CD8-positive, alpha-beta memory T cell (primary cell): ENCODE data around the gene HBS1L. TPM values are rescaled to one million over a fixed set of nuclear protein-coding genes. Genes with fewer than 3 reads are reported as not detected.
A peak's percentile ranks its signal among the peaks of the same experiment; 100 is the strongest.

Source experiments
- CTCF ChIA-PET: fragments of 350-600 bp; sonication (Branson Sonifier 250); formaldehyde crosslinking; loops from one replicate; lab custom pipeline; 2021; ENCODE audit warnings: antibody characterized with exemption; lab: Charles Lee
- POLR2A ChIA-PET: fragments of 350-600 bp; sonication (Branson Sonifier 250); formaldehyde crosslinking; loops from one replicate; lab custom pipeline; 2021; ENCODE audit warnings: antibody characterized with exemption; lab: Charles Lee
- DNase-seq, 5 donors: peaks; one replicate each; pipeline versions ENCODE4 v3.0.0 to v3.0.0-alpha.2; 2020 to 2022; ENCODE audit warnings: mixed read lengths in 1 of 5
- H3K27ac ChIP-seq: one replicate; pipeline ENCODE4 v1.7.0; 2013; ENCODE audit warnings: low read depth, mild to moderate bottlenecking, low read length, moderate library complexity
- H3K27me3 ChIP-seq: 2 replicates; pipeline ENCODE4 v1.7.0; 2013; ENCODE audit warnings: low read length, mild to moderate bottlenecking; ENCODE audit not compliant: insufficient read depth, poor library complexity, severe bottlenecking
- H3K36me3 ChIP-seq: 2 replicates; pipeline ENCODE4 v1.7.0; 2013; ENCODE audit warnings: mild to moderate bottlenecking, low read length, moderate library complexity; ENCODE audit not compliant: insufficient read depth
- H3K4me1 ChIP-seq: 2 replicates; pipeline ENCODE4 v1.7.0; 2013; ENCODE audit warnings: mild to moderate bottlenecking, low read length, moderate library complexity; ENCODE audit not compliant: insufficient read depth
- H3K4me3 ChIP-seq: 2 replicates; pipeline ENCODE4 v1.7.0; 2013; ENCODE audit warnings: mild to moderate bottlenecking, low read length
- H3K9me3 ChIP-seq: 2 replicates; pipeline ENCODE4 v1.7.0; 2013; ENCODE audit warnings: mild to moderate bottlenecking, low read length
- H3K27ac Mint-ChIP-seq, 8 donors: one replicate each; pipeline ENCODE4 v1.8.0; 2020 to 2021; ENCODE audit warnings: mixed read lengths in 8 of 8, mild to moderate bottlenecking in 6 of 8, inconsistent platforms in 3 of 8, moderate library complexity in 3 of 8
- H3K27me3 Mint-ChIP-seq, 2 donors: one replicate each; pipeline ENCODE4 v1.8.0; 2020 to 2021; ENCODE audit warnings: mixed read lengths in 2 of 2, mild to moderate bottlenecking in 1 of 2, moderate library complexity in 1 of 2
- H3K36me3 Mint-ChIP-seq, 3 donors: one replicate each; pipeline ENCODE4 v1.8.0; 2020 to 2021; ENCODE audit warnings: mixed read lengths in 3 of 3, inconsistent platforms in 1 of 3, mild to moderate bottlenecking in 1 of 3
- H3K4me1 Mint-ChIP-seq, 3 donors: one replicate each; pipeline ENCODE4 v1.8.0; 2020 to 2021; ENCODE audit warnings: mixed read lengths in 3 of 3, inconsistent platforms in 1 of 3, mild to moderate bottlenecking in 1 of 3
- H3K4me3 Mint-ChIP-seq, 7 donors: one replicate each; pipeline ENCODE4 v1.8.0; 2020 to 2021; ENCODE audit warnings: mixed read lengths in 7 of 7, mild to moderate bottlenecking in 6 of 7, moderate library complexity in 4 of 7, inconsistent platforms in 2 of 7
- H3K9me3 Mint-ChIP-seq, 5 donors: one replicate each; pipeline ENCODE4 v1.8.0; 2020 to 2022; ENCODE audit warnings: mixed read lengths in 5 of 5, mild to moderate bottlenecking in 3 of 5, moderate library complexity in 2 of 5, inconsistent platforms in 1 of 5
- polyA plus RNA-seq: library from polyadenylated mRNA; unstranded; fragments of 300-500 nt; fragmentation: Illumina TruSeq; gene quantifications from one replicate; pipeline ENCODE4 v1.2.3, GENCODE V29; 2021
- total RNA-seq, 2 experiments: library from RNA; stranded (reverse); gene quantifications; one replicate each; pipeline ENCODE4 v1.2.3, GENCODE V29; 2021

HBS1L gene
- total and polyA plus RNA-seq, 3 experiments from 2014 or later, result 45.6 to 147 (median 145) TPM

DNA sequence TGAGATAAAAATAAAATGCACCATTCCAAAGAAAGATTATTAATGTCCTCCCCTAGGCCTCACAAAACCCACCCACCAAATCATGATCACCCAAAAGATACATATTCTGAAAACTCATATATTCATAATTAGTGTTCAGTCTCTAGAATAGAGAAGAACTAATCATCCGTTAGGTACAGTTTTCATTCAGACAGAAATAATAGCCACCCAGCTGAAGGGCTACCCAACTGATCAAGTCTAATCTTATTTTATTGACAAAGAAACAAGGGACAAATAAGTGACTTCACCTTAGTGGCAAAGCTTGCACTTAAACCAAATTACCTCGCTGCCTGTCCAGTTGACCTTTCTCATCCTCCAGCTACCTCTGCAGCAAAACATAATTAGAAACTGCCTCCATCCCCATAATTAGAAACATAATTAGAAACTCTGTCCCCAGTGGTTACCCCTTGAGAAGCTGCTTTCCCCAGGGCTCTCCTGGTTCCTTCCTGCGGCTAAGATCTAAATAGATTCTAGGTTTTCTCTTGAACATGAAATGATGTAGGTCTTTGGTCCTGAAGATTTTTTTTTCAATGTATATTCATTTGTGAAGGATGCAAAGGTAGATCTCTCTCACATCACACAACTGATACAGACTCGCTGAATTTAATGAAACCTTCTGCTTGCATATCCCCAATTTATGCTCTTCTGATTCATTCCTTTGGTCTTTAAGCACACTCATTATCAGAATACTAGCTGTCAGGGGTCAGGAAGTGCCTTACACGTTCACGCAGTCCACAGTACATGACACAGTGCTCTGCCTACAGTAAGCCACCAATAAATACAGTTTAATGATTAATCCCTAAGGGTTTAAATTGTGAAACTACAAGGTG is 46.3 kb downstream of the HBS1L start:
- peak overlapping the region in 2 of 8 donors; percentile 24 to 43 for H3K27ac Mint-ChIP-seq
- peaks cover 0 to 15% (median 9%) of the 10 kb centered on the region in 3 donors for H3K36me3 Mint-ChIP-seq
- no peaks in the 10 kb centered on the region for H3K9me3 Mint-ChIP-seq
- H3K9me3 ChIP-seq, result no peaks in the 10 kb centered on the region
- H3K36me3 ChIP-seq, result peaks cover 4% of the 10 kb centered on the region
- no peaks in the 10 kb centered on the region for H3K27me3 ChIP-seq
- DNase-seq, result no peak
- H3K4me1 Mint-ChIP-seq, result peaks cover 17 to 31% (median 27%) of the 10 kb centered on the region in 3 donors
- ChIA-PET CTCF (interaction anchor here (1.0 kb wide), 1 partner anchor 10 kb away, joined by 4 read pairs; no protein-coding TSS in a partner anchor), POLR2A (no interaction called here)
- no peak overlapping the region for H3K4me3 Mint-ChIP-seq
- H3K27ac ChIP-seq, result no peak overlapping the region
- H3K4me3 ChIP-seq, result no peak overlapping the region
- no peaks in the 10 kb centered on the region for H3K27me3 Mint-ChIP-seq
- H3K4me1 ChIP-seq, result peaks cover 18% of the 10 kb centered on the region

DNA sequence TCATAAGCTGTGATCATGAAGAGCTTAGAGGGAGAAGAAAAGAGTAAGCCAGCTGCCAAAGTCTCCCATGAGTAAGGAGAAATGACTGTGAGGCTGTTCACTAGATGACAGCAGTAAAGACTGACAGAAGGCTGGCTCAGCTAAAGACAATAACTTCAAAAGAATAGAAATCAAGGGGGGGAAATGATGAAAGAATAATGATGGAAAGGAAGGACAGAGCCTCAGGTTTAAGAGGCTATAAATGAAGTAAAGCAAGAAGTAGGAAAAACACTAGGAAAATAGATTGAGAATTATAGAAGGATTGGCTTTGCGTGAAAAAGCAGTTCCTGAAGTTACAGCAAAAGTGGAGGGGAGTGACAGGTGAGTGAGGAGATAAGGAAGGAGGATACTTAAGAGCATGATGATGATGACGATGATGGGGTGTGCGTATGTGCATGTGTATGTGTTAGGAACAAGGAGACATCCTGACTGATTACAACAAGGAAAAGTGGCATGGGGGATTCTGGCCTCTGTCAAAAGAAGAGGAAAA is 48.2 kb downstream of the HBS1L start:
- CTCF ChIA-PET, result interaction anchor here (3.3 kb wide), 1 partner anchor 177 kb away, joined by 14 read pairs; no protein-coding TSS in a partner anchor
- Mint-ChIP-seq H3K4me1 (peaks cover 5 to 20% (median 16%) of the 10 kb centered on the region in 3 donors), H3K9me3 (no peaks in the 10 kb centered on the region), H3K4me3 (no peak overlapping the region), H3K27me3 (no peaks in the 10 kb centered on the region), H3K36me3 (peaks cover 0 to 16% (median 6%) of the 10 kb centered on the region in 3 donors), H3K27ac (no peak overlapping the region)
- no peak for DNase-seq
- Histone ChIP-seq H3K9me3 (no peaks in the 10 kb centered on the region), H3K4me1 (peaks cover 10% of the 10 kb centered on the region), H3K27ac (no peak overlapping the region), H3K27me3 (no peaks in the 10 kb centered on the region), H3K36me3 (peaks cover 4% of the 10 kb centered on the region), H3K4me3 (no peak overlapping the region)
- POLR2A ChIA-PET, result no interaction called here

DNA sequence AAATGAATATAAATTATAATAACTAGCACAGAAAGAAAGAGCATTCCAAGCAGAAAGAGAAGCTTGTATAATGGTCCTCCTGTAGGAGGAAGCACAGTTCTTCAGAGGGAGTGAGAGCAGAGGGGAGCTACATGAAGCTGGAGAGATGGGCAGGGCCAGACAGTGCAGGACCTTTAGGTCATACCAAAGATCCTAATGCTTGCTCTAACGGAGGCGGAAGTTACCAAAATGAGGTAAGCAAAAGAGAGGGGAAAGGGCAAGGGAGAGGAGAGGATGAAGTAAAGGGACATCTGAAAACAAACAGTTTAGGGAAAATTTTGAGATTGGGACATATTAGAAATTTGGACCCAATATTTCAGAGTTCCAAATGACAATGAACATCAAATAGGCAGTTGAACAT is 50.2 kb downstream of the HBS1L start:
- Mint-ChIP-seq H3K27ac (no peak overlapping the region), H3K9me3 (no peaks in the 10 kb centered on the region), H3K27me3 (no peaks in the 10 kb centered on the region), H3K36me3 (peaks cover 0 to 14% (median 7%) of the 10 kb centered on the region in 3 donors), H3K4me3 (no peak overlapping the region), H3K4me1 (peaks cover 5 to 20% (median 16%) of the 10 kb centered on the region in 3 donors)
- ChIA-PET POLR2A (interaction anchor here (0.6 kb wide), 1 partner anchor 45 kb away, joined by 3 read pairs; no protein-coding TSS in a partner anchor), CTCF (interaction anchor here (1.1 to 3.3 kb wide), 2 partner anchors 37 to 179 kb away, joined by 3 to 14 read pairs; no protein-coding TSS in a partner anchor)
- no peak for DNase-seq
- H3K4me1 ChIP-seq, result peaks cover 10% of the 10 kb centered on the region
- no peak overlapping the region for H3K27ac ChIP-seq
- peaks cover 4% of the 10 kb centered on the region for H3K36me3 ChIP-seq
- H3K27me3 ChIP-seq, result no peaks in the 10 kb centered on the region
- H3K4me3 ChIP-seq, result no peak overlapping the region
- no peaks in the 10 kb centered on the region for H3K9me3 ChIP-seq

DNA sequence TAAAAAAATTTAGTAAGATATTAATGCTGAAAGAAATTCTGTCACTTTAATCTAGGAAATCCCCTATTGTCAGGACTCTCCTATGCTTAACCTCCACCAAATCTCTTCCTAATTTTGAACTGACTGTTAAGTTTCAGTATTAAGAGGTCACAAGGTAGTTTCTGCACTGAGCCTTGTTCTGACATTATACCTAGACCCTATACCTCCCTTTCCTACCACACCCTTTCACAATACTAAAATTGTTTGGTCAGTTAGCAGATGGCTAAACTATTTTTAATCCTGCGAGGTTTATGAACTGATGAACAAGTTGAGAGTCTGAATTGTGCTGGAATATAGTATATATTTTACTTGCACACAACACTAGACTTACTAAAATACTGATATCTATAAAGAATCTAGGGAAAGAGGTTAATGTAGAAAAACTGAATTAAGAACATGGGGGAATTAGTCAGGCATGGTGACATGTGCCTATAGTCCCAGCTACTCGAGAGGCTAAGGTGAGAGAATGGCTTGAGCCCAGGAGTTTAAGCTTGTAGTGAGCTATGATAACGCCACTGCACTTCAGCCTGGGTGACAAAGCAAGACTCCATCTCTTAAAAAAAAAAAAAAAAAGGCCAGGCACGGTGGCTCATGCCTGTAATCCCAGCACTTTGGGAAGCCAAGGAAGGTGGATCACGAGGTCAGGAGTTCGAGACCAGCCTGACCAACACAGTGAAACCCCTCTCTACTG is 51.5 kb downstream of the HBS1L start:
- H3K9me3 Mint-ChIP-seq, result no peaks in the 10 kb centered on the region
- Histone ChIP-seq H3K27ac (no peak overlapping the region), H3K4me3 (no peak overlapping the region), H3K27me3 (no peaks in the 10 kb centered on the region), H3K9me3 (no peaks in the 10 kb centered on the region), H3K4me1 (peaks cover 10% of the 10 kb centered on the region), H3K36me3 (peaks cover 4% of the 10 kb centered on the region)
- ChIA-PET CTCF (interaction anchor here (1.0 to 3.3 kb wide), 2 partner anchors 180 to 181 kb away, joined by 3 to 14 read pairs; no protein-coding TSS in a partner anchor), POLR2A (no interaction called here)
- no peak for DNase-seq
- H3K27me3 Mint-ChIP-seq, result no peaks in the 10 kb centered on the region
- peak overlapping the region in 1 of 8 donors; percentile 14 for H3K27ac Mint-ChIP-seq
- peaks cover 0 to 13% (median 9%) of the 10 kb centered on the region in 3 donors for H3K36me3 Mint-ChIP-seq
- no peak overlapping the region for H3K4me3 Mint-ChIP-seq
- H3K4me1 Mint-ChIP-seq, result peaks cover 8 to 14% (median 8%) of the 10 kb centered on the region in 3 donors

DNA sequence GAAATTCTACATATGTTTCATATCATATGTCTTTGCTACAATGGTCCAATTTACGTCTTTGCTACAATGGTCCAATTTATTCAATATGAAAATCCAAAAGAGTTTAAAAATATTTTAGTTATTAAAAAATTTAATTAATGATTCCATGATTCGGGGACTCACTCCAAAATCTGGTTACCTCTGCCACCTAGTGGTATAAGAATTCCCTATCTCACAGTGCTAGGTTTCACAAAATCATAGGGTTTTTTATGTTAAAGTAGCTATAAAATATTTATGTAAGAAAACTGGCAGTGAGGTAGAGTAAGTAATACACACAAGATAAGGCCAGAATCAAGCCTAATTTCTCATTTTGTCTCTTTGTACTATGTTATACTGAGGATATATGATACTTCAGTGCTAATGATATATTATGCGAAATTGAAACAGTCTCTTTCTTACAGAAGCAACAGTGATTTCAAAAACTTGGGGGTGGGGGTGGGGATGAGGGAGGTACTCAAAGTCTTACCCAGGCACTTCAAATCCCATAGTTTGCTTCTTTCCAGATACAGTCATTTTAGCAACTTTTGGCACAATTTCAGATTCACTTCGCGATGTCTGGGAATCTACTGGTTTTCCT is 52.3 kb downstream of the HBS1L start:
- CTCF ChIA-PET, result interaction anchor here (1.0 kb wide), 1 partner anchor 181 kb away, joined by 3 read pairs; no protein-coding TSS in a partner anchor
- H3K27me3 Mint-ChIP-seq, result no peaks in the 10 kb centered on the region

DNA sequence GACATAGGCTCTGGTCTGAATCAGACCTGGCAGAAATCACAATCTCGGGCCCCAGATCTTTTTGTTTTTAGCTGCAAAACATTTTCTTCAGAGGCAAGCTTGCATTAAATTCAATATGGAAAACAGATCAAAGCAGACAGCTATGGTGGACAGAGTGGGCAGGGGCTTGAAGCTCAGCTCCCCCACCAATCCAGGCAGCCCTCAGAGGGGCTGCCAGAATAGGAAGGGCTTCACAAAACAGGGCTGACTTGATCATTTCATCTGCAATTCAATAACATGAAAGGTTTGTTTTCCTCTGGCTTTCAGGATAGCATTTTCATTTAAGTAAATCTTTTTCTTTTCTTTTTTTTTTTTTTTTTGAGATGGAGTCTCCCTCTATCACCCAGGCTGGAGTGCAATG is 55.5 kb downstream of the HBS1L start:
- H3K36me3 ChIP-seq, result peaks cover 9% of the 10 kb centered on the region
- H3K9me3 Mint-ChIP-seq, result no peaks in the 10 kb centered on the region
- peaks cover 3 to 15% (median 10%) of the 10 kb centered on the region in 3 donors for H3K4me1 Mint-ChIP-seq
- peaks cover 0 to 47% (median 19%) of the 10 kb centered on the region in 3 donors for H3K36me3 Mint-ChIP-seq
- H3K4me1 ChIP-seq, result peaks cover 3% of the 10 kb centered on the region
- H3K9me3 ChIP-seq, result no peaks in the 10 kb centered on the region
- no peak overlapping the region for H3K4me3 Mint-ChIP-seq
- H3K27me3 ChIP-seq, result no peaks in the 10 kb centered on the region
- no peaks in the 10 kb centered on the region for H3K27me3 Mint-ChIP-seq
- H3K27ac ChIP-seq, result no peak overlapping the region
- H3K4me3 ChIP-seq, result no peak overlapping the region
- no peak overlapping the region for H3K27ac Mint-ChIP-seq
- DNase-seq, result no peak
- POLR2A ChIA-PET, result no interaction called here
- CTCF ChIA-PET, result no interaction called here

More for the DNA sequence above, 52.3 kb downstream of the HBS1L start:
- POLR2A ChIA-PET, result no interaction called here
- H3K9me3 ChIP-seq, result no peaks in the 10 kb centered on the region
- peak in 1 of 5 donors; percentile 16 for DNase-seq
- H3K4me1 Mint-ChIP-seq, result peaks cover 3 to 14% (median 10%) of the 10 kb centered on the region in 3 donors
- H3K27ac Mint-ChIP-seq, result no peak overlapping the region
- H3K4me1 ChIP-seq, result peaks cover 10% of the 10 kb centered on the region
- peaks cover 0 to 17% (median 9%) of the 10 kb centered on the region in 3 donors for H3K36me3 Mint-ChIP-seq
- H3K27me3 ChIP-seq, result no peaks in the 10 kb centered on the region
- no peak overlapping the region for H3K4me3 Mint-ChIP-seq
- H3K4me3 ChIP-seq, result no peak overlapping the region
- H3K27ac ChIP-seq, result no peak overlapping the region
- H3K9me3 Mint-ChIP-seq, result no peaks in the 10 kb centered on the region
- H3K36me3 ChIP-seq, result peaks cover 6% of the 10 kb centered on the region

DNA sequence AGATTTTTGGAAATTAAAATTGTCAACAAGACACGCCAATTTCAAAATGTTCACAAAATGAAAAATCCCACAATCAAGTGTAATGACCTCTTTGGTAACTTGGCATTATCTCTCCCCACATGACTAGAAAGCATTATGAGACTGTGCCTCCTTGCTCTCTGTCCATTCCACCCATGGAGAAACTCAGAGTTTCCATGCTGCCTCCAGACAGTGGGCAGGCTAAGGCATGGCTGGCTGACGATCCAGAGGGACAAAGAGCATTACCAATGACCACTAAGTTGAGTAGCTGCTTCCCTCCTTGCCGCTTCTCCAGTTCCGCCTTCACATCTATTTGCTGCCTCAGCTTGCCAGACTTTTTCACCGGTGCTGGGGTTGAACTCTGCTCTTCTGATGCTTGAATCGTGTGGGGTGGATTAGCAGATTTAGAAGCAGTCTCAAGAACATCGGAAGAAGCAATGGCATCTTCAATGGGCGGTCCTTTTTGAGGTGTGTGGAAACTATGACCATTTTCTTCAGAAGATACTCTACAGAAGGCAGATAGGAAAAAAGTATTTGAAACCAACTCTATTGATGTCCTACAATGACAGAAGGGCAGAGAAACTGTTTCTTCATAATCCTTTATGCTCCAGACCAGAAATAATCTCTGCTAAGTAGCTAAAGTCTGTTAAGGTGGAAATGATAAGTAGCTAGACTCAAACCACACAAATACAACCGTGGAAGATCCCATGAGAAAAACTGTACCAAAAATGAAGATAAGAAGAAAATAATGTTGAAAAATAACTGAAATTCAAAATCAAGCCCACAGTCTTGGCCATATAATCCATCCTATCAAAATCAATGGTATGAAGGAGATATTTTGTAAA is 57.3 kb downstream of the HBS1L start:
- DNase-seq, result no peak
- Histone ChIP-seq H3K4me1 (peaks cover under 1% of the 10 kb centered on the region), H3K27ac (no peak overlapping the region), H3K36me3 (peaks cover 9% of the 10 kb centered on the region), H3K9me3 (no peaks in the 10 kb centered on the region), H3K4me3 (no peak overlapping the region), H3K27me3 (no peaks in the 10 kb centered on the region)
- H3K27me3 Mint-ChIP-seq, result no peaks in the 10 kb centered on the region
- no peaks in the 10 kb centered on the region for H3K9me3 Mint-ChIP-seq
- peak overlapping the region in 1 of 7 donors; percentile 7 for H3K4me3 Mint-ChIP-seq
- peaks cover 2 to 53% (median 22%) of the 10 kb centered on the region in 3 donors for H3K36me3 Mint-ChIP-seq
- CTCF ChIA-PET, result no interaction called here
- peaks cover 0 to 15% (median 10%) of the 10 kb centered on the region in 3 donors for H3K4me1 Mint-ChIP-seq
- POLR2A ChIA-PET, result no interaction called here
- peak overlapping the region in 2 of 8 donors; percentile 44 to 61 for H3K27ac Mint-ChIP-seq
